ENCODE data around the gene PLCB4.

The PLCB4 gene

GRCh38 chr20:9270831-9271230 is 201.9 kb downstream of the PLCB4 start:
- no peak for DNase-seq (ENCODE audit: low read depth in 2 of 2)

GRCh38 chr20:9276966-9277468 is 208.1 kb downstream of the PLCB4 start:
- no peak for DNase-seq (ENCODE audit: low read depth in 2 of 2)

GRCh38 chr20:9279918-9280401 is 211.1 kb downstream of the PLCB4 start:
- no peak for DNase-seq (ENCODE audit: low read depth in 2 of 2)

GRCh38 chr20:9280666-9281065 is 211.8 kb downstream of the PLCB4 start:
- no peak for DNase-seq (ENCODE audit: low read depth in 2 of 2)

GRCh38 chr20:9281803-9282202 is 212.9 kb downstream of the PLCB4 start:
- no peak for DNase-seq (ENCODE audit: low read depth in 2 of 2)

- DNase-seq (ENCODE audit: low read depth in 2 of 2): no peak
Measured at GRCh38 chr20:9285617-9286016, 216.7 kb downstream of the PLCB4 start.

GRCh38 chr20:9286501-9287461 is 217.9 kb downstream of the PLCB4 start:
- DNase-seq (ENCODE audit: low read depth in 2 of 2): no peak

GRCh38 chr20:9287826-9288225 is 218.9 kb downstream of the PLCB4 start:
- DNase-seq (ENCODE audit: low read depth in 2 of 2): no peak

- DNase-seq (ENCODE audit: low read depth in 2 of 2): no peak
Measured at GRCh38 chr20:9290331-9290730, 221.4 kb downstream of the PLCB4 start.

- no peak for DNase-seq (ENCODE audit: low read depth in 2 of 2)
Measured at GRCh38 chr20:9293145-9293544, 224.3 kb downstream of the PLCB4 start.

GRCh38 chr20:9294041-9294440 is 225.2 kb downstream of the PLCB4 start:
- DNase-seq (ENCODE audit: low read depth in 2 of 2): no peak

GRCh38 chr20:9298906-9299305 is 230.0 kb downstream of the PLCB4 start:
- no peak for DNase-seq (ENCODE audit: low read depth in 2 of 2)

GRCh38 chr20:9300080-9300479 is 231.2 kb downstream of the PLCB4 start:
- DNase-seq (ENCODE audit: low read depth in 2 of 2): no peak

GRCh38 chr20:9300534-9300933 is 231.6 kb downstream of the PLCB4 start:
- no peak for DNase-seq (ENCODE audit: low read depth in 2 of 2)

- DNase-seq (ENCODE audit: low read depth in 2 of 2): no peak
Measured at GRCh38 chr20:9301129-9302090, 232.5 kb downstream of the PLCB4 start.

- no peak for DNase-seq (ENCODE audit: low read depth in 2 of 2)
Measured at GRCh38 chr20:9302091-9302462, 233.2 kb downstream of the PLCB4 start.

- DNase-seq (ENCODE audit: low read depth in 2 of 2): no peak
Measured at GRCh38 chr20:9306521-9306920, 237.6 kb downstream of the PLCB4 start.

GRCh38 chr20:9308056-9308455 is 239.2 kb downstream of the PLCB4 start:
- DNase-seq (ENCODE audit: low read depth in 2 of 2): no peak

GRCh38 chr20:9311132-9311531 is 242.2 kb downstream of the PLCB4 start:
- DNase-seq (ENCODE audit: low read depth in 2 of 2): no peak

GRCh38 chr20:9319687-9320384 is 250.9 kb downstream of the PLCB4 start:
- no peak for DNase-seq (ENCODE audit: low read depth in 2 of 2)

- DNase-seq (ENCODE audit: low read depth in 2 of 2): no peak
Measured at GRCh38 chr20:9321007-9321406, 252.1 kb downstream of the PLCB4 start.
